DMS79 treated with DMSO at 0.1 percent for 48 hours (cell line): Measurements from ENCODE around the gene KAT6B.

ENCODE experiments used
- DNase-seq: peaks from one replicate; lab custom pipeline; 2025; lab: John Stamatoyannopoulos, UW

Gene KAT6B

DNA sequence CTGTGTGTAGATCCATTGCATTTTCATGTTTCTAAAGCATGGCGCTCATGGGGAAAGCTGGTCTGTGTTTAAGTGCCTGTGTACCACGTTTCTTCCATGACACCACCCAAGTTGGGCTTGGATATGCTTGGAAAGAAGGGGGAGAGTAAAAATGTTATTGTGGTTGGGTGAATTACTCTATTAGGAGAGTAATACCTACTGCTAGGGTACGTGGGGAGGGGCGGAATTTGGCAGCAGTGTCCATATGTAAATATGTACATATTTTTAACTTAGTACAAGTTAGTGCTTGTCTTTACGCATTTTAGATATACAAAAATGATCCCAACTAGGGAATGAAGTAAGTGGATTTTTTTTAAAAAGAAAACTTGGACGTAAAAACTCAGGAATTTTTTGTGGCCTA, 242.1 kb downstream of the KAT6B start:
- no peak for DNase-seq

DNA sequence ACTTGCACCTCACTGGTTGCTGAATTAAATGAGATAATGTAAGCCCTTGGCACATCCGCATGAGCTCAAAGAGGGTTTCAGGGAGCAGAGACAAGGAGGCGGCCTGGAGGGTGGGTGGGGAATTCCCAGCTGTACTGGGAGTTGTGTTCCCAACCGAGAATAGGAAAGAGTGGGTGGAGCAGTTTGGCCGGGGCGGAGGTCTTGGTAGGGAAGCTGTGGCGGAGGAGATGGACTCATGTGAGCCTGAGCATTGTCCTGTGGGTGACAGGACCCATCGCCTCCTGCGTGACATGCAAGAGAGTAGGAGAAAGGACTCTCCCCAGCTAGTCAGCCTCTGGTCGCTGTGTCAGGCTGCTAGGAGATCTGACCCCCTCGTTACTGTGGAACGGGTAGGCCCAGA, 244.1 kb downstream of the KAT6B start:
- no peak for DNase-seq

DNA sequence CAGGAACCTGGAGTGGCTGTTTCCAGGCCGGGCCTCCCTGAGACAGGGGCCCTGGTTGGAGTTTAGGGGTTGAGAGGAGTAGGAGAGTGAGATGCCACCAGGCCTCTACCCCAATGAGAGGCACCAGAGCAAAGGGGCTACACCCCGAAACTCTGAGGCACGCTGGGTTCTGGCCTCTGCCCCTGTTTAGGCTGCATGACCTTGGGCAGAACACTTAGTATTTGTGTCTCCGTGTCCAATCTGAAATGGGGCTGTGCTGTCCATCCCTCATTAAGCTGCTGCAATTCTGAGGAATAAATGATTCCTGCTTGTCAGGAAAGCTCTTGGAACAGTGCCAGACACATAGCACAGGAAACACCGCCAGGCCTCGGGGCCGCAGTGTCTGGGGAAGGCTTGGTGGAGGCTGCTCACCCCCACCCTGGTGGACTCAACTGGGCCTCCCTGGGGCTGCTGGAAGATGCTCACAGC, 244.6 kb downstream of the KAT6B start:
- DNase-seq: no peak

DNA sequence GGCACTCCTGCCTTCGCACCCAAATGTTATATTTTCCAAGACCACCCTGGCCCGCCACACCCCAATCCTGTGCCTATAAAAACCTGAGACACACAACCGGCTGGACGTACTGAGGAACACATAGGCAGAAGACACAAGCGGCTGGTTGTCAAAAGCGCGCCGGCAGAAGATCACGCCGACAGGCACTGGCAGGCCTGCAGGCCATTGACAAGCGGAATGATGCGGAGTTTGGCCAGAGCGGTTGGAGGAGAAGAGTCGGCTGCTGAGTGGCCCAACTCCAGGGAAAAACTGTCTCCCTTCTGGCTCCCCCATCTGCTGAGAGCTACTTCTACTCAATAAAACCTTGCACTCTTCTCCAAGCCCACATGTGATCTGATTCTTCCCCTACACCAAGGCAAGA, 245.4 kb downstream of the KAT6B start:
- no peak for DNase-seq

DNA sequence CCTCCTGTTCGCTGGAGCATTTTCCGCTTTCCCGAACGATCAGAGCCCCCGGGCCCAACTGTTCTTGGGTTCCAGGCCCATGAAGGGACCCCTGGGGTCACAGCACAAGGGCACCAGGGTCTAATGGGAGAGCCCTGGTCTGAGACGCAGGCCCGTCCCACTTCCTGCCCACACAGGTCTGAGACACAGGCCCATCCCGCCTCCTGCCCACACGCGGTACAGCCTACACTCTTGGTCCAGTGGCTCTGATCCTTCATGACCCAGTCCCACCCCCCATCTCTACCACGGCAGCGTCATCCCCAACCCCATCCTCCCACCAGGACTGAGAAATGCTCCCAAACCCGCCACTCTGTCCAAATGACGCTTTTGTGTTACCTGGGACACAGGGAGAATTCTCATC, 246.3 kb downstream of the KAT6B start:
- DNase-seq: no peak

DNA sequence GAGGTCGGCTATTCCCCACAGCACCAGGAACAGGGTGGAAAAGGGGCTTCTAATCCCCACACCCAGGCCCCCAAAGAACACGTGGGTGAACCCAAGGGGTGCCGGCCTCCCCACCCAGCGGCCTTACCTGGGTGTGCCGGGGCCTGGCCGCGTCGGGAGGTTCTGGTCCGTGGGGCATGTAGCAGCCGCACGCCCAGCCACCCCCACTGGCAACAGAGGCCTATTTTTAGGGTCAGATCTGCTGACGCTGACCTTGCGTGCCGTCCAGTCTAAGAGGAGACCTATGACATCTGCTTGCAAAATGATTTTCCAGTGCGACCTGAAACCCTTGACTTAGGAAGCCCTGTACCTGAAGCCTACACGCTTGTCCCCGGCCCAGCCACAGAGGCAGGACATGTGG, 247.0 kb downstream of the KAT6B start:
- DNase-seq: no peak

DNA sequence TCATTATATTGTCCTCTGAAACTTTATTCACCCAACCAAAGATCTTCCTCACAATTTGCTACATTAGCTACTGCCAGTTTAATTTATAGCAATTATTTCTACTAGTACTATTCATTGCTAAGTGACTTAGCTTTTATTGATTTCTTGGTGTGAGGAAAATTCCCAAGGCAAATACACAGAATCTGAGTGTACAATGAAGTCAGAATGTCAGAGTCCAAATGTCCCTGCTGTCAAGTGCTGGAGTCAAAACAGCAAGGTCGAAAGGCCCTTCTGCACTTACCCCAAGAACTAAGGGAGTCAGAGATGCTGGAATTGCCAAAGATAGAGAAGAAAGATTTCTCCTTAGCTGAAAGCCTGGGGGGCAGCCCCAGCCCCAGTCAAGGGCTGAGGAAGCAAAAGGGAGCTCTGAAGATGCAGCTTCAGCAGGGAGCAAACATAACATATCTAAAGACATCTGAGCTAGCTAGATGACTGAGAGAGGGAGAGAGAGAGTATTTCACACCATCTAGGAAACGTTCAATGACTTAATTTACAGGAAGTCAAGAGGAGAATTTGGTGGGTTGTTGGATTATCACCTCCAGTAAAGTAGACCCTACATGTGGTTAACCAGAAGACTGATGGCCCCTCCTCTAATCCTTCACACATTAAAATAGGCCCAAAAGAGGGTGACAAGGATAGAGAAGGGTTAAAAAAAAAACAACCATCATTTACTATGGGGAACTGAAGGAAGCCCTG, 248.5 kb downstream of the KAT6B start:
- DNase-seq: no peak

DNA sequence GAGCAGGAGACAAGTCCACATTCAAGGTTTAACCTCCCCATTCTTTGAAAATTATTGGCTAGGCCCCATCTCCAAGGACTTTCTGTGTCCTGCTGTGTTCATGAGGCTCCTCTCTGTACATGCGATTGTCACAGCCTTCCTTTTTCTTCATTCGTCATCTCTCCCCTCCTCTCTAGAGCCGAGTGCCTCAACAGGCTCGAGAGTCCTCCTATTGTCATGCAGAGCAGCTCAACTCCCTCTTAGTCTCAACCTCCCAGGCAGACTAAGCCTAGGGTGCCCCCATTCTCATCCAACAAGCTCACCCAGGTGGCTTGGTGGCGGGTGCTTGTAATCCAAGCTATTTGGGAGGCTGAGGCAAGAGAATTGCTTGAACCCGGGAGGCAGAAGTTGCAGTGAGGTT, 249.9 kb downstream of the KAT6B start:
- DNase-seq: no peak

DNA sequence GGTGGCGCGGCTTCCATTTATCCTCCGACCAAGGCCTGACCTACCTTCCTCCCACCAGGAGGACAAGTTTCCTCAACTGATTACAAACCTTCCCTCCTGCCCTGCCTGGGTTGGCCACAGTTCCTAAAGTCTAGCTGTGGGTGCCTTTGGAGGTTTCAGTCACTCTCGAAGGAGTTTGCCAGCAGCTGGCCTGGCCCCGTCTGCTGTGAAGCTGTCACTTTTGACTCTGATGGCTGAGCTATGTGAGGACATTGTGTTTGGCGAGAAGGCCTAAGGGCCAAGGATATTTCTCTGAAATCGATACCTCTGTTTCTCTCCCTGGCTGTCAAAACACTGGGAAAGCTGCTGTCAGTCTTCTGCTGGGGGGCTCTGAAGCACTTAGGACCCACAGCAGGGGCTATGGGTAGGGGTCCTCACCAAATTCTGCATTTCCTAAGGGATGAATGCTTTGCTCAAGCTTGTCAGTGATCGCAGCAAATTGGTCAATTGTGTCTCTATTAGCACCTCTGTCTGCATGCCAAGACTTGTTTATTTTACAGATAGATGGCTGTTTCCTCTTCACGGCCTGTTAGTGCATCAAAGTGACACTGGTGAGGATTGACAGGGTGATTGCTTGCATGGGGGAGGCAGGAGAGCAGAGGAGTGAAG, 253.2 kb downstream of the KAT6B start:
- DNase-seq: no peak

DNA sequence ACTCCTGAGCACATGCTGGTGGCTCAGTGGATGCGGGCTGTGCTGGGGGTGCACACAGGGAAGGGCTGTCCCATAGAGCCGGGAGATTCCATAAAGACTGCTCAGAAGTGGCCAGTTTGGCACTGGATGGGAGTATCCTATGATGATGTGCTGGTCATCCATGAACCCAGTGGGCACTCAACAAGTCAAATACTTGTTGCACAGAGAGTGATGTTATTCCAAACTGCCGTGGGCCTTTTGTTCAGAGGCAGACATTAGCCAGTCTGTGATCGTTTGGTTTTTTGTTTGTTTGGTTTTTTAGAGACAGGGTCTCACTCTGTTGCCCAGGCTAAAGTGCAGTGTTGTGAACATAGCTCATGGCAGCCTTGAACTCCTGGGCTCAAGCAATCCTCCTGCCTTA, 254.2 kb downstream of the KAT6B start:
- DNase-seq: no peak

DNA sequence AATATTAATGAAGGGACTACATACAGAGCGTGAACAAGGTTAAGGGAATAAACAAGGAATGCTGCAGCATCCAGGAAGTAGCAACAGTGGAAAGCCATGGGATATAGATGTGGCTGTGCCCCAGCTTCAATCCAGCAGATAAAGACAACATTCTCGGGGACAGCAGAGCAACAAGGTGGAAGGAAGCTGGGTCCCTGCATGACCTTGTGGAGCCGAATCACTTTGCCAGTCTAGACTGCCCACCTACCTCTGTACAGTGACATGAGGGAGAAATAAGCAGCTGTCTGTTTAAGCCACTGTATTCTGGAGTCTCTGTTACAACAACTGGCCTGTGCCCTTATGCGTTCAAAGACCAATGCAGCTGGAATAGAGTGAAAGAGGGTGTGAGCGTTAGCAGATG, 255.0 kb downstream of the KAT6B start:
- no peak for DNase-seq
